Measurements from ENCODE around the gene CSF1.

CSF1 gene

GRCh38 chr1:109882288-109883245 lies 28.1 kb upstream of the CSF1 start:
- DNase-seq, result no peak

DNA sequence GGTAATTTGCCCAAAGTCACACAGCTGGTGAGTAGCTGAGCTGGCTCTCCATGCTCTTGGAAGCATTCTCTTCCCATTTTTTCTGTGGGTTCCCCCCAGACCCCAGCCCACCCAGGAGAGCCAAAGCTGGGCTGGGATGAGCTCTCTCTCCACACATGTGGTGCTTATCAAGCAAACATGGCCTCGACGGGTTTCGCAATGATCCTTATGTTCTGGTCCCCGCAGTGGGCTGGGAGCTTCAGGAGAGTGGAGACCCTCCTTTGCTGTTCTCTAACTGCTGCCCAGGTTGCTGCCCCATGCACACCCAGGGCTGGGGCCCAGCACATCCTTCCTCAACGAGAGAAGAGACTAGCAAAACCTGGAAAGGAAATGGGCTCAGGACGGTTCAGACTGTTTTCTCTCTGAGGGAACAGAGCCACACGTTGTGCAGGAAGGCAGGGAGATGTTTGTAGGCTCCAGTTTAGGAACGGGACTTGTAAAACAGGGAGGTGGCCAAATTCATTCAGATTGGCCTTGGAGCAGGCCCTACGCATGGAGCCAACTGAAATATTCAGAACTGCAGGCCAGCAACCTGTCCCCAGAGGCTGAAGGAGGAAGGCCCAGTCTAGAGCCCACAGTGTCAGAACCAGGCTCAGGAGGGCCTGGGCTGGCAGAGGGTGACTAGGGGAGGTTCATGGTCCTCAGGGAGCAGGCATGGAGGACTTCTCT lies 27.2 kb upstream of the CSF1 start:
- no peak for DNase-seq

GRCh38 chr1:109884242-109884891 lies 26.3 kb upstream of the CSF1 start:
- DNase-seq, result no peak

GRCh38 chr1:109885589-109885988 lies 25.1 kb upstream of the CSF1 start:
- DNase-seq, result no peak

- DNase-seq, result no peak
Observed at GRCh38 chr1:109886827-109887226, 23.8 kb upstream of the CSF1 start.

GRCh38 chr1:109887271-109887670 lies 23.4 kb upstream of the CSF1 start:
- DNase-seq, result no peak

DNA sequence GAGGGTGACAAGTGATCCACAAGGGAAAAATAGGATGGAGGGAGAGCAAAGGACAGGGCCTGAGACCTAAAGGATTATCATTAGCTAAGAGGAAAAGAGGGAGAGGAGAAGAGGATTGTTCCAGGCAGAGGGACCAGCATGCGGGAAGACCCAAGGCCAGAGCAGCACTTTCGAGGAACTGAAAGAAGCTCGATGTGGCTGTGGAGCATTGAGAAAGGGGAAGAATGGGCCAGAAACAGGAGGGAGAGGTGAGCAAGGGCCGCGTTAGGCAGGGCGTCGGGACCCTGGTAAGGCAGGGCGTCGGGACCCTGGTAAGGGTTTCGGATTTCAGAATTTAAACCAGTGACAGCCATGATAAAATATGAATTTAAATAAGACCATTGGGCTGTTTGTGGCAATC lies 22.8 kb upstream of the CSF1 start:
- DNase-seq, result no peak

DNA sequence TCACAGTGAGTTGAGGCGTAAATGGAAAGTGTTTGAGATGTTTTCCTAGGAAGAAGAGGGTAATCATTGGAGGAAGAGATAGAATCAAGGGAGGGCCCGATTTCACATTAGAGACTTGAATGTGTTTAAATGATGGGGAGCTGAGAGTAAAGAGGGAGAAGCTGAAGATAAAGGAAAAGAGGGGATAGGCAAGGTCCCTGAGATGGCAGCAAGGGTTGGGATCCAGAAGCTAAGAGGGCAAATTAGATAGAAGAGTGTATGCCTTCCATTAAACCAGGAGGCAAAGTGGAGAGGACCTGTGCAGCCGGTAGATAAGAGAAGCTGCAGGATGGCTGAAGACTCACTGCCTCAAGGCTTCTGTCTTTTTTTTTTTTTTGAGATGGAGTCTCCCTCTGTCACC lies 21.6 kb upstream of the CSF1 start:
- no peak for DNase-seq

GRCh38 chr1:109890115-109890953 lies 20.3 kb upstream of the CSF1 start:
- DNase-seq, result no peak

- DNase-seq, result peak in 1 of 2 experiments; percentile 42
Observed at GRCh38 chr1:109891930-109892329, 18.7 kb upstream of the CSF1 start.

GRCh38 chr1:109892561-109893368 lies 17.9 kb upstream of the CSF1 start:
- DNase-seq, result no peak

- DNase-seq, result no peak
Observed at GRCh38 chr1:109893532-109894171, 17.0 kb upstream of the CSF1 start.

DNA sequence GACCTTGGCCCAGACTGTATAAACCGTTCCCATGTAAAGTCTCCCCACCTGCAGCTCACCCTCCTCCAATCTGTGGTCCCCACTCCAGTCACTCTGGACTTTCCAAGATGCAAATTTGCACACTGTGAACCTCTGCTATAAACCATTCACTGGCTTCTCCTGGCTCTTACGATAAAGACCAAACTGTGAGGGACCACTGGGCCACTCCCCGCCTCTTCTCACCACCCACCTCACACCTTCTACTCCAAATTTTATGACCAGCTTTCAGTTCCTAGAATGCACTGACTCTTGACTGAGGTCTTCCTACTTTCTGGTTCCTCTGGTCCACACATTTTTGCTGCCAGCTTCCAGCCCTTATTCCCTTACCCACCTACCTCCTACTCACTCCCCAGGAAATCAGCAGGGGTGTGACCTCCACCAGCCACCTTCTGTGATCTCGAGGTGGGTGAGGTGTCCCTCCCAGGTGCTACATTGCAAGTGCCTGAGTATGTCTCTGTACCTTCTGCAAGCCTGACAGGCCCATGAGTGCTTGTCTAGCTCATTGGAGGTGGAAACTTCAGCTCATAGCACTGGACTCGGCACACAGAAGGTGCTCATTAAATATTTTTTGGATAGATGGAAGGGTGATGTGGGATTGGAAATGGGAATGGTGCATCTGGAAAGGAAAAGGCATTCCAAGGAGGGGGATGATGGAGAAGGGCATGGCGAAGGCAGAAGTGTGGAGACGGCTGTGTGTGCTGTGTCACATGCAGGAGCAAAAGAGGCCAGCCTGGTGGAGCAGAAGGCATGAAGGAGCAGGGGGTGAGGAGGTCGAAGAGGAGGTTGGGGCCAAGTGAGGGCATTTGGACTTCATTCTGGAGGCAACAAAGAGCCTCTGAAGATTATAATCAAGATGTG lies 15.6 kb upstream of the CSF1 start:
- no peak for DNase-seq

- DNase-seq, result no peak
Observed at GRCh38 chr1:109895720-109896504, 14.7 kb upstream of the CSF1 start.

- DNase-seq, result no peak
Observed at GRCh38 chr1:109896681-109897080, 14.0 kb upstream of the CSF1 start.

DNA sequence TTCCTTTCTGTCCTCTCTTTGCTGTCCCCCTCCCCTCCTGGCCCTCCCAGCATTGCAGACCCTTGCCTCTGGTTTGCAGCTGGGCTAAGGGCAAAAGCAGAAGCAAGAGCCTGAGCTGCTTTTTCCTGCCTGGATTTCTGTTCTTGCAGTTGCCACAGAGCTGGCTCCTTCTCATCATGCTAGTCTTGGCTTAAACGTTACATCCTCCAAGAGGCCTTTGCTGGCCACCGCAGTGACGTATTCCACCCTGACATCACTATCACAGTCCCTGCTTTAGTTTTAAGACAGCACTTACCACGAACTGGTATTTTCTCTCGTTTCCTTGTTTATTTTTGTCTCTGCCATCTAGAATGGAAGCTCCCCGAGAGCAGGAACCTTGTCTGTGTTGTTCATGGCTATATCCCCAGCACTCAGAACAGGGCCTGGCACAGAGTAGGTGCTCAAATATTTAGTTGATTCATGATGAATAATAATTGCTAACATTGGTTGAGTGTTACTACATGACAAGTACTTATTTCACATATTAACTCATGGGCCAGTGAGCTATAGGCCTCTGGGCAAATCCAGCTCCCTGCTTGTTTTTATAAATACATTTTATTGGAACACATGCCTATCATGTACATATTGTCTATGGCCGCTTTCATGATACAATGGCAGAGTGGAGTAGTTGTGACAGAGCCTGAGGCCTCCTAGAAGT lies 13.2 kb upstream of the CSF1 start:
- DNase-seq, result no peak

DNA sequence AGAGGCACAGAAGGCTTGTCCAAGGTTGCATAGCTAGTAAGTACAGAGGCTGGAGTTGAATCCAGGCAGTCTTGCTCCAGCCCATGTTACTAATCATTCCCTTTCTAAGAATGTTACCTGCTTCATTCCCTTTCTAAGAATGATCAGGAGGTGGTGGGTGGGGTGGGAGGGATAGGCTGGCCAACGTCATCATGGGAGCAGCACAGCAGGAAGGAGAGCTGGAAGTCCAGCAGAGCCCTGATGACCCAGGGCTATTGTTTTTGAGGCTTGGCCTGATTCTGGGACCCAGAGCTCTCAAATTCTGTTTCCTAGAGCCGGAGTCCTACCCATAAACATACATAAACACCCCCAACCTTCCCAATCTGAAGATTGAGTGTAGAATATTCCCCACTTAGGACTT lies 11.8 kb upstream of the CSF1 start:
- DNase-seq, result no peak

DNA sequence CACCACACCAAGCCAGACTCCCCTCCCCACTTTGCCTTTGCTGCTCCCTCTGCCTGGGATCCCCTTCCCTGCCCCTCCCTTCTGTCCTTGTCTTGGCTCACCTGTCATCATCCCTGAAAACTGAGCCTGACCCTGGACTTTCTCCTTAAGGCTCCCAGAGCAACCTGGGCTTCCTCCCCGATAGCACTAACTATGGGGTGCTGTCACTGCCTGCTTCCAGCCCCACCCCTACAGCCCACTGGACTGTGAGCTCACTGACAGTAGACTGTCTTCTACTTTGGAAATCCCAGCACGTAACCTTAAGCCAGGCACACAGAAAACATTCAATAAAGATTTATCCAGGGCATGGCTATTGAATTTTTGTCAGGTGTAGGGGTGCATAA lies 9.5 kb upstream of the CSF1 start:
- DNase-seq, result no peak

All from NCI-H446 (cell line).